ENCODE data around the gene MDM2. TPM values are rescaled to one million over a fixed set of nuclear protein-coding genes. Genes with fewer than 3 reads are reported as not detected.
A peak's percentile ranks its signal among the peaks of the same experiment; 100 is the strongest.

The MDM2 gene
- total RNA-seq, 1 experiment from 2014 or later, result 135 TPM

DNA sequence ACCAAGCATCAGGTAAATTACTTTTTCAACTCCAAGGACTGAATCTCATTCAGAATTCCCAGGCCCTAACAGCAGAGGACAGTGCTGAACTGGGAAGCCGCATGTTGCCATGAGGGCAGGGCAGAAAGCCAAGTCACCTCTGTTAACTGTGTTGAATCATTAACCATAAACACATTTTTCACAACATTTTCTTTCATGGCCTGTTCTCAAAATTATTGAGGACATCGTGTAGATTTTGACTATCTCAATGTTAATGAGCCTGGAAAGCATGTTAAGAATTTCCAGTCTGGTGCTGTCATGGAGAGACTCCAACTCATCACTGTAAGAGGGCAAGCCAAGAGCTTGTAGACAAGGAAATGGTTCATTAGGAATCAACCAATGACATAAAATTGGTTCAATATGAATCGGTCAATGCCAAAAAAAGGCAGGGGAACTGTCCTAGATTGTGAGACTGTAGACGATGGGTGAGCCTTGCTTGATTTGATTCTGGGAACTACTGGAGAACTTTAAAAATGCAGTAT lies 91.3 kb downstream of the MDM2 start:
- DNase-seq (ENCODE audit: low read depth), result peak; percentile 33

DNA sequence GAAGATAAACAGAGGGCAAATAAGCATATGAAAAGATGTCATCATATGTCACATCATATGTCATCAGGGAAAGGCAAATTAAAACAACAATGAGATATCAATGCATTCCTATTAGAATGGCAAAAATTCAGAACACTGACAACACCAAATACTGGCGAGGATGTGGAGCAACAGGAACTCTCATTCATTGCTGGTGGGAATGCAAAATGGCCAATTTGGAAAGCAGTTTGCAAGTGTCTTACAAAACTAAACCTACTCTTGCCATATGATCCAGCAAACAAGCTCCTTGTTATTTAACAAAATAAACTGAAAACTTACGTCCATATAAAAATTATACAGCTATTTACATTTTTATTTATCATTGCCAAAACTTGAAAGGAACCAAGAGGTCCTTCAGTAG lies 92.3 kb downstream of the MDM2 start:
- DNase-seq (ENCODE audit: low read depth), result no peak

Other genes starting within 250 kb of the MDM2 start
- 183 and 229 TPM in 2 replicates for gene RAP1B, start 197.3 kb upstream of the MDM2 start, total RNA-seq (2014; rRNA removed; shearing (Covaris generic))
- gene NUP107, start 121.2 kb upstream of the MDM2 start, total RNA-seq (2014; rRNA removed; shearing (Covaris generic)), result 106 and 111 TPM in 2 replicates
- gene SLC35E3, start 62.0 kb upstream of the MDM2 start, total RNA-seq (2014; rRNA removed; shearing (Covaris generic)), result 5.9 and 6.1 TPM in 2 replicates
- gene CPM, start 125.0 kb downstream of the MDM2 start, total RNA-seq (2014; rRNA removed; shearing (Covaris generic)), result not detected in 2 replicates

All from HT1080 (cell line).